Body of pancreas (tissue), 4 donors: Measurements from ENCODE around the gene GPER1.
"Not testable (repeated sequence)": the region's sequence is repeated elsewhere in the genome, so short reads cannot be mapped to it uniquely, and the experiment has no call there.

Source experiments
- POLR2A ChIP-seq, 3 donors: fragments of 450-650 bp; IDR thresholded peaks; one replicate each; pipeline ENCODE4 v1.6.1; 2016; ENCODE audit warnings: antibody characterized with exemption in 3 of 3, mild to moderate bottlenecking in 2 of 3
- TF ChIP-seq, protein P1 (sequence below), 7 experiments: fragments of 450-650 bp in 4 of 7; fragments of 200-600 bp in 3 of 7; sonication (generic) in 3 of 7; IDR thresholded peaks; one replicate each; pipeline ENCODE4 v1.5.1; 2016 to 2019; ENCODE audit warnings: antibody characterized with exemption in 7 of 7

DNA sequence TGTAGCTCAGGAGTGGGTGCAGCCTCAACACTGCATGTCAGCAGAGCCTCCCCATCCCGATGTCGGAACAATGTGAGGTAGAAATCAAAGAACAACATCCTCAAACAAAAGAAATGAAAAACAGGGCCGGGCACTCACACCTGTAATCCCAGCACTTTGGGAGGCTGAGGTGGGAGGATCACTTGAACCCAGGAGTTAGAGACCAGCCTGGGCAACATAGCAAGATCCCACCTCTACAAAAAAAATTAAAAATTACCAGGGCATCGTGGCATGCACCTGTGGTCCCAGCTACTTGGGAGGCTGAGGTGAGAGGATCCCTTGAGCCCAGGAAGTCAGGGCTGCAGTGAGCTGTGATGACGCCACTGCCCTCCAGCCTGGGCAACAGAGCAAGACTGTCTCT lies 55.1 kb downstream of the GPER1 start:
- TF ChIP-seq, protein P1, sequence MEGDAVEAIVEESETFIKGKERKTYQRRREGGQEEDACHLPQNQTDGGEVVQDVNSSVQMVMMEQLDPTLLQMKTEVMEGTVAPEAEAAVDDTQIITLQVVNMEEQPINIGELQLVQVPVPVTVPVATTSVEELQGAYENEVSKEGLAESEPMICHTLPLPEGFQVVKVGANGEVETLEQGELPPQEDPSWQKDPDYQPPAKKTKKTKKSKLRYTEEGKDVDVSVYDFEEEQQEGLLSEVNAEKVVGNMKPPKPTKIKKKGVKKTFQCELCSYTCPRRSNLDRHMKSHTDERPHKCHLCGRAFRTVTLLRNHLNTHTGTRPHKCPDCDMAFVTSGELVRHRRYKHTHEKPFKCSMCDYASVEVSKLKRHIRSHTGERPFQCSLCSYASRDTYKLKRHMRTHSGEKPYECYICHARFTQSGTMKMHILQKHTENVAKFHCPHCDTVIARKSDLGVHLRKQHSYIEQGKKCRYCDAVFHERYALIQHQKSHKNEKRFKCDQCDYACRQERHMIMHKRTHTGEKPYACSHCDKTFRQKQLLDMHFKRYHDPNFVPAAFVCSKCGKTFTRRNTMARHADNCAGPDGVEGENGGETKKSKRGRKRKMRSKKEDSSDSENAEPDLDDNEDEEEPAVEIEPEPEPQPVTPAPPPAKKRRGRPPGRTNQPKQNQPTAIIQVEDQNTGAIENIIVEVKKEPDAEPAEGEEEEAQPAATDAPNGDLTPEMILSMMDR (IDR thresholded peaks at IDR 0.05) = not testable (repeated sequence)
- TF ChIP-seq POLR2A (IDR thresholded peaks at IDR 0.05) = not testable (repeated sequence)
